ENCODE data around the gene ZNF598. TPM values are rescaled to one million over a fixed set of nuclear protein-coding genes. Genes with fewer than 3 reads are reported as not detected.

Gene ZNF598
- total RNA-seq, 6 donors from 2014 or later: 20.1 to 62.8 (median 41.7) TPM

DNA sequence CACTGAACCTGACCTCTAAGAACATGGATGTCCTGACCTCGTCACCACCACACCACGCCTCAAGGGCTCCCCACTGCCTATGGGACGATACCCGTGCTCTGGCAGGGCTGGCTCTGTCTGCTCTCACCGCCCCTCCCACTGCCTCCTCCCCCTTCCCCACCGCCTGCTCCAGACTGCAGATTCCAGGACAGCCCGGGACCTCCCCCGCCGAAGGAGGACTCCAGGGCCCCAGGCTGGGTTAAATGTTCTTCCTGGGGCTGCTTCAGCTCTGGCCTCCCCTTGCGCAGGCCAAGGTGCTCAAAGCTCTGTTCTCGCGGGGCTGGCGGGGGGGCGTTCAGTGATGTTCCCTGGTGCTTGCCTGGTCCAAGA, 13.1 kb upstream of the ZNF598 start:
- no peak for DNase-seq
- Histone ChIP-seq H3K9me3 (no peaks in the 10 kb centered on the region), H3K4me1 (peaks cover 44 to 70% (median 53%) of the 10 kb centered on the region in 4 donors), H3K27ac (peak overlapping the region in 2 of 4 donors; percentile 80 to 95), H3K36me3 (no peaks in the 10 kb centered on the region), H3K27me3 (peaks cover 0 to 28% (median 19%) of the 10 kb centered on the region in 4 donors), H3K4me3 (peak overlapping the region in 3 of 4 donors; percentile 39 to 47 (median 43))
- ATAC-seq (ENCODE audit: low FRiP score in 2 of 2): peak; percentile 32 to 37
- 0 to 4% methylated on average over 10 to 12 of the region's 14 CpGs for WGBS, 2 donors
- TF ChIP-seq POLR2AphosphoS5 (IDR thresholded peaks at IDR 0.05) (no peak), POLR2A (IDR thresholded peaks at IDR 0.05) (no peak), EP300 (IDR thresholded peaks at IDR 0.05) (no peak)
- TF ChIP-seq, protein P1, sequence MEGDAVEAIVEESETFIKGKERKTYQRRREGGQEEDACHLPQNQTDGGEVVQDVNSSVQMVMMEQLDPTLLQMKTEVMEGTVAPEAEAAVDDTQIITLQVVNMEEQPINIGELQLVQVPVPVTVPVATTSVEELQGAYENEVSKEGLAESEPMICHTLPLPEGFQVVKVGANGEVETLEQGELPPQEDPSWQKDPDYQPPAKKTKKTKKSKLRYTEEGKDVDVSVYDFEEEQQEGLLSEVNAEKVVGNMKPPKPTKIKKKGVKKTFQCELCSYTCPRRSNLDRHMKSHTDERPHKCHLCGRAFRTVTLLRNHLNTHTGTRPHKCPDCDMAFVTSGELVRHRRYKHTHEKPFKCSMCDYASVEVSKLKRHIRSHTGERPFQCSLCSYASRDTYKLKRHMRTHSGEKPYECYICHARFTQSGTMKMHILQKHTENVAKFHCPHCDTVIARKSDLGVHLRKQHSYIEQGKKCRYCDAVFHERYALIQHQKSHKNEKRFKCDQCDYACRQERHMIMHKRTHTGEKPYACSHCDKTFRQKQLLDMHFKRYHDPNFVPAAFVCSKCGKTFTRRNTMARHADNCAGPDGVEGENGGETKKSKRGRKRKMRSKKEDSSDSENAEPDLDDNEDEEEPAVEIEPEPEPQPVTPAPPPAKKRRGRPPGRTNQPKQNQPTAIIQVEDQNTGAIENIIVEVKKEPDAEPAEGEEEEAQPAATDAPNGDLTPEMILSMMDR (IDR thresholded peaks at IDR 0.05): no peak

GRCh38 chr16:2019921-2020831, 10.6 kb upstream of the ZNF598 start:
- Histone ChIP-seq H3K9me3 (no peaks in the 10 kb centered on the region), H3K4me1 (peaks cover 32 to 54% (median 38%) of the 10 kb centered on the region in 4 donors), H3K4me3 (peak overlapping the region in 2 of 4 donors; percentile 2 to 8), H3K27ac (no peak overlapping the region), H3K27me3 (peaks cover 0 to 28% (median 19%) of the 10 kb centered on the region in 4 donors), H3K36me3 (no peaks in the 10 kb centered on the region)
- DNase-seq: peak in 1 of 2 donors; percentile 86
- 1 to 2% methylated on average over 22 to 36 of the region's 96 CpGs for WGBS, 2 donors
- TF ChIP-seq, protein P1 (IDR thresholded peaks at IDR 0.05): peak in 1 of 6 experiments; percentile 6
- TF ChIP-seq POLR2AphosphoS5 (IDR thresholded peaks at IDR 0.05): no peak
- ATAC-seq (ENCODE audit: low FRiP score in 2 of 2): no peak

DNA sequence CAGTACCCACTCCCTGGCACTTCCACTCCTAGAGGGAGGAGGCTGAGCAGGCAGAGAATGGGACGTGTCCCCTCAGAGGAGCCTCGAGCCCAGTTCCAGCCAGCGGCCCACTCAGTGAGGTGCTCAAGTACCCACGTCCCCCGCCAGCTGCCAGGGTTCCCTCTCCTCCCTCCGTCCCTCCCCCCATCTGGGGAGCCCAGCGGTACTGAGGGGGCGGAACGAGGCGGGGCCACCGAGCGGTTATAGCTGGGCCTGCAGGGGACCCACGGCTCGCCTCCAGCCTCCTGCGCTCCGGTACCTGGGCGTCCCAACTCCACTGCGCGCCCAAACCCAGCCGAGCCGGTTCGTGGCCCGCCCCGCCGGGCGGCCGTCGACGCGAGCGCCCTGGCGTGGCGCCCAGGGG, 9.9 kb upstream of the ZNF598 start, which contains the start of gene NPW:
NPW (plus strand) TSS at position 268 of the 403 bp plus-strand sequence.
- ATAC-seq (ENCODE audit: low FRiP score in 2 of 2) (no peak), DNase-seq (no peak)
- Histone ChIP-seq H3K27me3 (peaks cover 0 to 28% (median 19%) of the 10 kb centered on the region in 4 donors), H3K36me3 (no peaks in the 10 kb centered on the region), H3K4me3 (peak within 1 kb of the TSS in 2 of 4 donors; percentile 2 to 8), H3K27ac (no peak within 1 kb of the TSS), H3K9me3 (no peaks in the 10 kb centered on the region), H3K4me1 (peaks cover 26 to 49% (median 33%) of the 10 kb centered on the region in 4 donors)
- TF ChIP-seq EP300 (IDR thresholded peaks at IDR 0.05) (no peak), POLR2A (IDR thresholded peaks at IDR 0.05) (no peak), POLR2AphosphoS5 (IDR thresholded peaks at IDR 0.05) (no peak)
- TF ChIP-seq, protein P1 (IDR thresholded peaks at IDR 0.05): peak in 1 of 6 experiments; percentile 4
- WGBS, 2 donors: 4% methylated on average over 5 of the region's 33 CpGs; no CpG with 5 or more reads in 1 of the 2 donors

GRCh38 chr16:2016407-2016922, 6.8 kb upstream of the ZNF598 start:
- 28 to 46% methylated on average over 8 to 13 of the region's 13 CpGs for WGBS, 2 donors
- Histone ChIP-seq H3K4me3 (no peak overlapping the region), H3K27ac (no peak overlapping the region), H3K4me1 (peaks cover 10 to 28% (median 14%) of the 10 kb centered on the region in 4 donors), H3K36me3 (no peaks in the 10 kb centered on the region), H3K27me3 (peaks cover 0 to 24% (median 17%) of the 10 kb centered on the region in 4 donors), H3K9me3 (no peaks in the 10 kb centered on the region)
- TF ChIP-seq, protein P1 (IDR thresholded peaks at IDR 0.05): peak in 2 of 6 experiments; percentile 10 to 11
- TF ChIP-seq POLR2AphosphoS5 (IDR thresholded peaks at IDR 0.05): no peak
- TF ChIP-seq EP300 (IDR thresholded peaks at IDR 0.05): no peak
- TF ChIP-seq POLR2A (IDR thresholded peaks at IDR 0.05): no peak
- peak in 1 of 2 donors; percentile 67 for DNase-seq
- ATAC-seq (ENCODE audit: low FRiP score in 2 of 2): peak in 1 of 2 donors; percentile 3

All from upper lobe of left lung (tissue), 6 donors.